Measurements from ENCODE around the gene CUBN.

GRCh38 chr10:16904049-16904448 lies 225.6 kb downstream of the CUBN start:
- TF ChIP-seq CTCF (IDR thresholded peaks at IDR 0.05), result no peak
- TF ChIP-seq POLR2A (IDR thresholded peaks at IDR 0.05), result no peak
